HEK293 (cell line): ENCODE results near the gene RHBDL2.

Experiments used
- ZNF660 ChIP-seq: fragments of 450-650 bp; IDR thresholded peaks from 2 replicates; pipeline ENCODE4 v1.5.1; 2018; ENCODE audit warnings: missing biosample characterization, mild to moderate bottlenecking, missing genetic modification characterization
- ZNF768 ChIP-seq: fragments of 450-650 bp; formaldehyde crosslinking; IDR thresholded peaks from 2 replicates; pipeline ENCODE4 v1.5.1; 2018; ENCODE audit warnings: missing biosample characterization, mild to moderate bottlenecking, missing genetic modification characterization
- TF ChIP-seq, protein P1 (sequence below): fragments of 450-650 bp; formaldehyde crosslinking; IDR thresholded peaks from 2 replicates; pipeline ENCODE4 v1.5.1; 2016; ENCODE audit warnings: missing biosample characterization, missing genetic modification characterization

DNA sequence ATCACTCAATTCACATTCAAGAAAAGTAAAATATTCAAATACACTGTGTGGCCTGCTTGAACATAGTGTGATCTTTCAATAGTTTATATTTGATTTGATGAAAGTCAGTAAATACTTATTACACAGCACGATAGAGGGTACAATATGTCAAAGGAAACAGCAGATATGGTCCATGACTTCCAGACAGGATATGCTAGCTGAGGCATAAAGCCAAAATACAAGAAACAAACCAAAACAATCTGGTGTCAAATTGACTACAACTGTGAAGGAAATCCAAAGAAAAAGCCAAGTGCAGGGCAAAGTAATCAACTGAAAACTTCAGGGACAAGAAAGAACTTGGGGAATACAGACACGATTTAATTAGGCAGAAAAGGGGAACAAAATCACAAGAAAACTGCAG, 101.3 kb downstream of the RHBDL2 start:
- TF ChIP-seq, protein P1, sequence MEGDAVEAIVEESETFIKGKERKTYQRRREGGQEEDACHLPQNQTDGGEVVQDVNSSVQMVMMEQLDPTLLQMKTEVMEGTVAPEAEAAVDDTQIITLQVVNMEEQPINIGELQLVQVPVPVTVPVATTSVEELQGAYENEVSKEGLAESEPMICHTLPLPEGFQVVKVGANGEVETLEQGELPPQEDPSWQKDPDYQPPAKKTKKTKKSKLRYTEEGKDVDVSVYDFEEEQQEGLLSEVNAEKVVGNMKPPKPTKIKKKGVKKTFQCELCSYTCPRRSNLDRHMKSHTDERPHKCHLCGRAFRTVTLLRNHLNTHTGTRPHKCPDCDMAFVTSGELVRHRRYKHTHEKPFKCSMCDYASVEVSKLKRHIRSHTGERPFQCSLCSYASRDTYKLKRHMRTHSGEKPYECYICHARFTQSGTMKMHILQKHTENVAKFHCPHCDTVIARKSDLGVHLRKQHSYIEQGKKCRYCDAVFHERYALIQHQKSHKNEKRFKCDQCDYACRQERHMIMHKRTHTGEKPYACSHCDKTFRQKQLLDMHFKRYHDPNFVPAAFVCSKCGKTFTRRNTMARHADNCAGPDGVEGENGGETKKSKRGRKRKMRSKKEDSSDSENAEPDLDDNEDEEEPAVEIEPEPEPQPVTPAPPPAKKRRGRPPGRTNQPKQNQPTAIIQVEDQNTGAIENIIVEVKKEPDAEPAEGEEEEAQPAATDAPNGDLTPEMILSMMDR (tag by site-specific recombination): no peak
- no peak for TF ChIP-seq ZNF660 (tag by site-specific recombination)
- TF ChIP-seq ZNF768: no peak
